ENCODE data around the gene CHD6.

GRCh38 chr20:41376349-41376748 is 241.8 kb downstream of the CHD6 start:
- TF ChIP-seq CTCF (optimal IDR thresholded peaks at IDR 0.05 in 1 of 3, IDR thresholded peaks at IDR 0.05 in 1 of 3, conservative IDR thresholded peaks at IDR 0.05 in 1 of 3; ENCODE audit: extremely low read depth in 1 of 3, insufficient read depth in 2 of 3, low read length in 3 of 3) (no peak), EZH2 (IDR thresholded peaks at IDR 0.05; ENCODE audit: low read length) (no peak)

Data from keratinocyte (primary cell).